Stomach (tissue), 9 donors: ENCODE data around the gene DNASE1L2. TPM values are rescaled to one million over a fixed set of nuclear protein-coding genes. Genes with fewer than 3 reads are reported as not detected.
A peak's percentile ranks its signal among the peaks of the same experiment; 100 is the strongest.

Experiments used
- DNase-seq, 2 donors: peaks; one replicate each; pipeline versions ENCODE4 v3.0.0 to v3.0.0-alpha.2; 2013 to 2019
- H3K27ac ChIP-seq, 5 donors: fragments of 200-600 bp in 4 of 5; sonication (generic) in 4 of 5; one replicate each; pipeline ENCODE4 v1.5.1; 2013 to 2019; ENCODE audit warnings: mild to moderate bottlenecking in 1 of 5, moderate library complexity in 1 of 5
- H3K27me3 ChIP-seq, 3 donors: fragments of 200-600 bp; sonication (generic); one replicate each; pipeline ENCODE4 v1.5.1; 2017 to 2019; ENCODE audit warnings: mixed run types in 1 of 3
- H3K36me3 ChIP-seq, 4 donors: fragments of 200-600 bp; sonication (generic); 1 replicate in 3 of 4; 2 replicates in 1 of 4; pipeline ENCODE4 v1.5.1; 2016 to 2019
- H3K4me1 ChIP-seq, 4 donors: fragments of 200-600 bp; sonication (generic); one replicate each; pipeline ENCODE4 v1.5.1; 2016 to 2019
- H3K4me3 ChIP-seq, 4 donors: fragments of 200-600 bp; sonication (generic) in 3 of 4; one replicate each; pipeline ENCODE4 v1.5.1; 2016 to 2019; ENCODE audit warnings: mild to moderate bottlenecking in 1 of 4
- H3K9me3 ChIP-seq, 4 donors: fragments of 200-600 bp; sonication (generic); one replicate each; pipeline ENCODE4 v1.5.1; 2016 to 2019
- EP300 ChIP-seq: sonication (generic); formaldehyde crosslinking; IDR thresholded peaks from one replicate; pipeline ENCODE4 v1.6.1; 2017; ENCODE audit warnings: antibody characterized with exemption
- POLR2A ChIP-seq, 4 donors: fragments of 450-650 bp; IDR thresholded peaks; one replicate each; pipeline ENCODE4 v1.6.1; 2016; ENCODE audit warnings: antibody characterized with exemption in 4 of 4, control low read depth in 2 of 4, mild to moderate bottlenecking in 1 of 4, moderate library complexity in 1 of 4
- POLR2AphosphoS5 ChIP-seq, 3 donors: sonication (generic); formaldehyde crosslinking; IDR thresholded peaks; one replicate each; pipeline ENCODE4 v1.6.1; 2016; ENCODE audit warnings: antibody characterized with exemption in 3 of 3
- WGBS, 5 donors: extraction: QIAGEN DNeasy Blood & Tissue Kit in 3 of 5; methylation state at CpG; one replicate each; pipeline versions ENCODE4 v1.1.5 to v1.1.7; 2013 to 2018; 5-methylcytosine and 5-hydroxymethylcytosine counted together
- intact Hi-C: fragments of 100-400 bp; cut with DNase I; formaldehyde crosslinking; loops from one replicate; pipeline ENCODE4 v1.15.1; 2023; ENCODE audit warnings: low total_unique reads
- polyA plus RNA-seq, 3 donors: library from polyadenylated mRNA; stranded (reverse); fragments of 200-250 nt; gene quantifications; one replicate each; pipeline ENCODE4 v1.2.3, GENCODE V29; 2013
- total RNA-seq, 5 donors: library from RNA; depleted of rRNA; stranded (reverse); fragments of >200 nt; gene quantifications; one replicate each; pipeline versions ENCODE4 v1.1.0 to v1.2.3, GENCODE V29; 2014 to 2016
- TF ChIP-seq, protein P1 (sequence below), 7 experiments: fragments of 450-650 bp in 4 of 7; fragments of 200-600 bp in 3 of 7; sonication (generic) in 3 of 7; IDR thresholded peaks; one replicate each; pipeline ENCODE4 v1.5.1; 2016 to 2019; ENCODE audit warnings: antibody characterized with exemption in 7 of 7, control low read depth in 2 of 7, mild to moderate bottlenecking in 1 of 7
- donor health status: healthy with polysubstance abuse.
- donor health status: Bipolar disorder and iron deficiency.
- donor health status: healthy.

DNASE1L2 gene
- total and polyA plus RNA-seq, 8 donors, result 0.68 to 0.90 TPM; not detected in 6

DNA sequence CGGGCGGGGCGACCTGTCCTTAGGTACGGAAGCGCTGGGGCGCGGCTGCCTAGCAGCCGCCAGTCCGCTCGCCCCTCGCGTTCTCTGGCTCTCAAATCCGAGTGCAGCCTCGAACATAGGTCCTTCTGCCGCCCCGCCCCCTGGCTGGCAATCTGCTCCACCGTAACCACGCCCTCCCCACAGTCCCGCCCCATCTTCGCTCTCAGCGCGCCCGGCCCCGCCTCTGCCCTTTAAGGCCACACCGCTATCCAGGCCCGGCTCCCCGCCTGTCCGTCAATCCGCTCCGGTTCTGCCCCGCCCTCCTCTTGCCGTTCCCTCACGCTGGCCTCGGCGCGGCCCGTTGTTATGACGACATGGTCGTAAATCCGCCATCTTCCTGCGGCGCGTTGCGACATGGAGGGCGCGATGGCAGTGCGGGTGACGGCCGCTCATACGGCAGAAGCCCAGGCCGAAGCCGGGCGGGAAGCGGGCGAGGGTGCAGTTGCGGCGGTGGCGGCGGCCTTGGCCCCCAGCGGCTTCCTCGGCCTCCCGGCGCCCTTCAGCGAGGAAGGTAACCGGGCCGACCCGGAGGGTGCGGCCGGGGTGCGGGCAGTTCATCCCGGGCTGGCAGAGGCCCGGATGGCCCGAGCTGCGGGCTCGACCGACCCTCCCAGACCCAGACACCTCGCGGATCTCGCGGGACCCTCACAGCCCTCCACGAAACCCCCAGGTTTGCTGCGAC is 12.9 kb upstream of the DNASE1L2 start, which contains the start of gene E4F1:
E4F1 (plus strand) TSS at position 371 of the 721 bp plus-strand sequence; CDS start at position 394, 23 bp downstream.
- WGBS, 5 donors, result 0 to 1% (median 0%) methylated on average over 45 to 82 of the region's 82 CpGs
- Histone ChIP-seq H3K27ac (peak within 1 kb of the TSS; percentile 83 to 93 (median 90)), H3K9me3 (no peaks in the 10 kb centered on the region), H3K4me1 (peaks cover 26 to 44% (median 37%) of the 10 kb centered on the region in 4 donors), H3K36me3 (peaks cover 5 to 21% (median 15%) of the 10 kb centered on the region in 4 donors), H3K27me3 (no peaks in the 10 kb centered on the region), H3K4me3 (peak within 1 kb of the TSS; percentile 80 to 99 (median 96))
- intact Hi-C loops, result no loop called here
- DNase-seq, result peak; percentile 100
- TF ChIP-seq, protein P1, sequence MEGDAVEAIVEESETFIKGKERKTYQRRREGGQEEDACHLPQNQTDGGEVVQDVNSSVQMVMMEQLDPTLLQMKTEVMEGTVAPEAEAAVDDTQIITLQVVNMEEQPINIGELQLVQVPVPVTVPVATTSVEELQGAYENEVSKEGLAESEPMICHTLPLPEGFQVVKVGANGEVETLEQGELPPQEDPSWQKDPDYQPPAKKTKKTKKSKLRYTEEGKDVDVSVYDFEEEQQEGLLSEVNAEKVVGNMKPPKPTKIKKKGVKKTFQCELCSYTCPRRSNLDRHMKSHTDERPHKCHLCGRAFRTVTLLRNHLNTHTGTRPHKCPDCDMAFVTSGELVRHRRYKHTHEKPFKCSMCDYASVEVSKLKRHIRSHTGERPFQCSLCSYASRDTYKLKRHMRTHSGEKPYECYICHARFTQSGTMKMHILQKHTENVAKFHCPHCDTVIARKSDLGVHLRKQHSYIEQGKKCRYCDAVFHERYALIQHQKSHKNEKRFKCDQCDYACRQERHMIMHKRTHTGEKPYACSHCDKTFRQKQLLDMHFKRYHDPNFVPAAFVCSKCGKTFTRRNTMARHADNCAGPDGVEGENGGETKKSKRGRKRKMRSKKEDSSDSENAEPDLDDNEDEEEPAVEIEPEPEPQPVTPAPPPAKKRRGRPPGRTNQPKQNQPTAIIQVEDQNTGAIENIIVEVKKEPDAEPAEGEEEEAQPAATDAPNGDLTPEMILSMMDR (IDR thresholded peaks at IDR 0.05), result peak in 2 of 7 experiments; percentile 38 to 40
- no peak for TF ChIP-seq EP300
- peak in 2 of 4 donors; percentile 43 to 85 for TF ChIP-seq POLR2A (IDR thresholded peaks at IDR 0.05)
- TF ChIP-seq POLR2AphosphoS5 (IDR thresholded peaks at IDR 0.05), result peak; percentile 96 to 99 (median 97)

DNA sequence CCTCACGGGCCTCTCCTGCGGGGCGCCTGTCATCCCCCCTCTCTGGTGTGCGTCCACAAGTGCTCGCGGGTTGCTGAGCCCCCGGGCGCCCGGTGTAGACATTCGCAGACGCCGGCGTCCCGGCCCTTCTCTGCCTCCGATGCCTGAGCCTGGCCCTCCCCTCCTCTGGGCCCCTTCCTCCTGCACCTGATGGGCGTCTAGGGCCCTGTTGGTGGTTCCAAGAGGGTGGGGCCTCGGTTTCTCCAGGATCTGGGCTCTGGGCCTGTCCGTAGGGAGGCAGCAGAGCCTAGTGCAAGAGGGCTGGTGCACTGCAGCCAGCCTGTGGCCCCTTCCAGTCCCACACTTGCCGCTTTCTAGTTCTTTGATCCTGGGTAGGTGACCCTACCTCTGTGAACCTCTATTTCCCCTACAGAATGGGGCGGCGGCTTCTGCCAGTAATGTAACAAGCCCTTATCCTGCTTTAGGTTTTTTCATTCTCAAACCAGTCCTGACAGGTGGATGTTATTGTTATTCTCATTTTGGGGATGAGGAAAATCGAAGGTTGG is 12.2 kb upstream of the DNASE1L2 start:
- H3K27ac ChIP-seq, result peak overlapping the region; percentile 83 to 93 (median 90)
- H3K36me3 ChIP-seq, result peaks cover 11 to 27% (median 21%) of the 10 kb centered on the region in 4 donors
- DNase-seq, result peak; percentile 57 to 76
- peak overlapping the region; percentile 80 to 99 (median 96) for H3K4me3 ChIP-seq
- no peaks in the 10 kb centered on the region for H3K27me3 ChIP-seq
- WGBS, 5 donors, result 2 to 19% (median 3%) methylated on average over 4 to 22 of the region's 22 CpGs
- H3K9me3 ChIP-seq, result no peaks in the 10 kb centered on the region
- no peak for TF ChIP-seq POLR2A (IDR thresholded peaks at IDR 0.05)
- no peak for TF ChIP-seq POLR2AphosphoS5 (IDR thresholded peaks at IDR 0.05)
- no peak for TF ChIP-seq EP300
- TF ChIP-seq, protein P1 (IDR thresholded peaks at IDR 0.05), result no peak
- intact Hi-C loops, result no loop called here
- H3K4me1 ChIP-seq, result peaks cover 26 to 44% (median 37%) of the 10 kb centered on the region in 4 donors

DNA sequence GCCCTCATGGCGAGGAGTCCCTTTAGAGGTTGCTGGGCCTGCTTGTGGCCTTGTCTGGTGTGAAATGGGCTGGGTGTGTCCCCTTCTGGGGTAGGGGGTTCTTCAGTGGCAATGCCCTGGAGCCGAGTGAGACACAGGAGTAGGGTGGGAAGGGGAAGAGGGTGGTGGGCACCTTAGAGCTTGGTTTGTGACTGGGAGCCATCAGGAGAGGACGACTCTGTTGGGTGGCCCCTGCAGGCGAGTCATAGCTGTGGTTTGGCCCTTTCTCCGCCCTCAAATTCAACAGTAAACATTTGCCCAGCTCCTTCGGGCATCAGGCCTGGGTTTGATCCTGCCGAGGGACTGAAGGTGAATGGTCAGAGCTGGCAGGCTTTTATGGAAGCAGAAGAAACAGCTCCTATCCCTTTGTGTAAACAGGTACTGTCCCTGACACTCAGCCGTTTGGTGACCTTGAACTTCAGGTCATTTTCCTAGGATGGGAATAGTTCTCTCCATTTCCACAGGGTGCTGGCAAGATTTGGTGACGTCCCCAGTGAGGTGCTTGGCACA is 9.9 kb upstream of the DNASE1L2 start:
- no peaks in the 10 kb centered on the region for H3K27me3 ChIP-seq
- no peak overlapping the region for H3K4me3 ChIP-seq
- TF ChIP-seq, protein P1 (IDR thresholded peaks at IDR 0.05), result no peak
- TF ChIP-seq EP300 (no peak), POLR2A (IDR thresholded peaks at IDR 0.05) (no peak), POLR2AphosphoS5 (IDR thresholded peaks at IDR 0.05) (no peak)
- no peaks in the 10 kb centered on the region for H3K9me3 ChIP-seq
- intact Hi-C loops, result no loop called here
- peaks cover 33 to 50% (median 44%) of the 10 kb centered on the region in 4 donors for H3K36me3 ChIP-seq
- H3K27ac ChIP-seq, result peak overlapping the region; percentile 11 to 44 (median 38)
- H3K4me1 ChIP-seq, result peaks cover 26 to 44% (median 37%) of the 10 kb centered on the region in 4 donors
- 30 to 43% (median 39%) methylated on average over 9 of the region's 9 CpGs for WGBS, 5 donors
- DNase-seq, result peak; percentile 53 to 74

DNA sequence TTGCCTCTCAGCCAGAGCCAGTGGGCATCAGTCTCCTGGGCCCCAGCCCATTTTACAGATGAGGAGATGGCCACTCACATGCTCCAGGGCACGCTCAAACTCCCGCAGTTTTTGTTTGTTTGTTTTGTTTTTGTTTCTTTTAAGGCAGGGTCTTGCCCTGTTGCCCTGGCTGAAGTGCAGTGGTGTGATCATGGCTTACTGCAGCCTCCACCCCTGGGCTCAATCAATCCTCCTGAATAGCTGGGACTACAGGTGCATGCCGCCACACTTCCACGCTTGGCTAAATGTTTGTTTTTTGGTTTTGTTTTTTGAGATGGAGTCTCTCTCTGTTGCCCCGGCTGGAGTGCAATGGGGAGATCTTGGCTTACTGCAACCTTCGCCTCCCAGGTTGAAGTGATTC is 9.3 kb upstream of the DNASE1L2 start:
- H3K9me3 ChIP-seq, result no peaks in the 10 kb centered on the region
- TF ChIP-seq EP300, result no peak
- TF ChIP-seq, protein P1 (IDR thresholded peaks at IDR 0.05), result no peak
- no peak for TF ChIP-seq POLR2A (IDR thresholded peaks at IDR 0.05)
- TF ChIP-seq POLR2AphosphoS5 (IDR thresholded peaks at IDR 0.05), result no peak
- H3K36me3 ChIP-seq, result peaks cover 39 to 56% (median 50%) of the 10 kb centered on the region in 4 donors
- intact Hi-C loops, result no loop called here
- H3K27ac ChIP-seq, result no peak overlapping the region
- 76 to 95% (median 79%) methylated on average over 6 of the region's 6 CpGs for WGBS, 5 donors
- H3K4me3 ChIP-seq, result no peak overlapping the region
- no peaks in the 10 kb centered on the region for H3K27me3 ChIP-seq
- DNase-seq, result no peak
- H3K4me1 ChIP-seq, result peaks cover 26 to 44% (median 37%) of the 10 kb centered on the region in 4 donors
